ENCODE data around the gene KIAA1217. TPM values are rescaled to one million over a fixed set of nuclear protein-coding genes. Genes with fewer than 3 reads are reported as not detected.

Gene KIAA1217
- total and polyA plus RNA-seq, 2 of the 4 experiments (the other 2 are of a cell fraction) = 3.4 to 4.4 TPM

GRCh38 chr10:24427678-24428409 lies 218.9 kb downstream of the KIAA1217 start:
- peak overlapping the region; percentile 32 for H2BK120ac ChIP-seq (ENCODE audit: low read depth, low read length)
- intact Hi-C loops (cut with micrococcal nuclease) = no loop called here
- H2BK15ac ChIP-seq (ENCODE audit: low read depth, low read length) = peak overlapping the region; percentile 12; the same call in 1 of the 3 replicates
- H4K20me1 ChIP-seq (ENCODE audit: insufficient read depth, low read length) = no peaks in the 10 kb centered on the region
- no peaks in the 10 kb centered on the region for H3K27me3 ChIP-seq (ENCODE audit: control insufficient read depth, insufficient read depth, low read length)
- H3K4me2 ChIP-seq (ENCODE audit: low read depth, low read length) = no peak overlapping the region
- dilution Hi-C loops (cut with HindIII; ENCODE audit: low sequenced_read_pairs, unreplicated experiment) = no loop called here
- in situ Hi-C loops (cut with MboI; ENCODE audit: low sequenced_read_pairs) = no loop called here
- no peaks in the 10 kb centered on the region for H3K79me1 ChIP-seq (ENCODE audit: low read depth in 1 of 2, low read length in 2 of 2)
- peaks cover 2% of the 10 kb centered on the region; the same call in 1 of the 2 replicates for H3K4me1 ChIP-seq (ENCODE audit: control insufficient read depth, insufficient read depth, low read length)
- no peak for ATAC-seq (ENCODE audit: low read depth)
- H3K4me3 ChIP-seq (ENCODE audit: insufficient read depth, low read depth, low read length) = no peak overlapping the region
- H3K56ac ChIP-seq (ENCODE audit: extremely low read depth, insufficient read depth, low read length) = no peak overlapping the region; the same call in 1 of the 2 replicates
- H2AK9ac ChIP-seq (replicated peaks; ENCODE audit: low read depth, low read length, poor library complexity) = peak overlapping the region; percentile 60
- H2AK5ac ChIP-seq (ENCODE audit: low read depth, low read length) = peak overlapping the region; percentile 86
- H3K14ac ChIP-seq (replicated peaks; ENCODE audit: low read depth, low read length) = peak overlapping the region; percentile 55; the same call in 1 of the 2 replicates
- CTCF ChIA-PET = interaction anchor here (1.0 kb wide), 2 partner anchors 8 to 11 kb away, joined by 3 to 4 read pairs; no protein-coding TSS in a partner anchor
- H3K4ac ChIP-seq (ENCODE audit: low read depth, low read length) = peak overlapping the region; percentile 63
- H4K8ac ChIP-seq (ENCODE audit: low read depth in 2 of 2, low read length in 2 of 2) = peak overlapping the region; percentile 6 to 56; a peak in 2 of 4 replicates
- BruUV-seq (replicated peaks) = no TSS peak
- 82% methylated on average over 7 of the region's 14 CpGs; no CpG with 5 or more reads in 1 of the 2 experiments for WGBS, 2 experiments (ENCODE audit: extremely low coverage in 2 of 2, insufficient read length in 1 of 2)
- H3K9me1 ChIP-seq (ENCODE audit: insufficient read depth, low read length) = peaks cover 5% of the 10 kb centered on the region
- no peak for DNase-seq
- peak overlapping the region; percentile 53 for H4K91ac ChIP-seq (ENCODE audit: insufficient read depth, low read depth, low read length)
- TF ChIP-seq, protein P1, sequence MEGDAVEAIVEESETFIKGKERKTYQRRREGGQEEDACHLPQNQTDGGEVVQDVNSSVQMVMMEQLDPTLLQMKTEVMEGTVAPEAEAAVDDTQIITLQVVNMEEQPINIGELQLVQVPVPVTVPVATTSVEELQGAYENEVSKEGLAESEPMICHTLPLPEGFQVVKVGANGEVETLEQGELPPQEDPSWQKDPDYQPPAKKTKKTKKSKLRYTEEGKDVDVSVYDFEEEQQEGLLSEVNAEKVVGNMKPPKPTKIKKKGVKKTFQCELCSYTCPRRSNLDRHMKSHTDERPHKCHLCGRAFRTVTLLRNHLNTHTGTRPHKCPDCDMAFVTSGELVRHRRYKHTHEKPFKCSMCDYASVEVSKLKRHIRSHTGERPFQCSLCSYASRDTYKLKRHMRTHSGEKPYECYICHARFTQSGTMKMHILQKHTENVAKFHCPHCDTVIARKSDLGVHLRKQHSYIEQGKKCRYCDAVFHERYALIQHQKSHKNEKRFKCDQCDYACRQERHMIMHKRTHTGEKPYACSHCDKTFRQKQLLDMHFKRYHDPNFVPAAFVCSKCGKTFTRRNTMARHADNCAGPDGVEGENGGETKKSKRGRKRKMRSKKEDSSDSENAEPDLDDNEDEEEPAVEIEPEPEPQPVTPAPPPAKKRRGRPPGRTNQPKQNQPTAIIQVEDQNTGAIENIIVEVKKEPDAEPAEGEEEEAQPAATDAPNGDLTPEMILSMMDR (conservative IDR thresholded peaks at IDR 0.05; ENCODE audit: low read depth, low read length) = no peak
- H3K23ac ChIP-seq (ENCODE audit: low read depth, low read length) = peak overlapping the region; percentile 14; the same call in 1 of the 2 replicates
- H2BK20ac ChIP-seq (ENCODE audit: low read depth, low read length) = peak overlapping the region; percentile 12; the same call in 1 of the 2 replicates
- H3K9ac ChIP-seq (ENCODE audit: low read depth, low read length) = no peak overlapping the region
- H2BK5ac ChIP-seq (ENCODE audit: low read depth, low read length, poor library complexity, severe bottlenecking) = no peak overlapping the region
- H3K27ac ChIP-seq (ENCODE audit: insufficient read depth, low read length) = no peak overlapping the region
- H2AFZ ChIP-seq (replicated peaks; ENCODE audit: low read length, poor library complexity) = peak overlapping the region; percentile 78
- no peaks in the 10 kb centered on the region for H3K36me3 ChIP-seq (ENCODE audit: control insufficient read depth, insufficient read depth, low read length)
- no peaks in the 10 kb centered on the region for H3K9me3 ChIP-seq (ENCODE audit: control insufficient read depth, insufficient read depth, low read length)
- no peak overlapping the region for H4K5ac ChIP-seq (ENCODE audit: low read depth, low read length)
- no peak overlapping the region for H3K18ac ChIP-seq (ENCODE audit: low read depth, low read length)
- POLR2A ChIA-PET (ENCODE audit: unreplicated experiment) = no interaction called here
